ENCODE data around the gene BRCA1.

DNA sequence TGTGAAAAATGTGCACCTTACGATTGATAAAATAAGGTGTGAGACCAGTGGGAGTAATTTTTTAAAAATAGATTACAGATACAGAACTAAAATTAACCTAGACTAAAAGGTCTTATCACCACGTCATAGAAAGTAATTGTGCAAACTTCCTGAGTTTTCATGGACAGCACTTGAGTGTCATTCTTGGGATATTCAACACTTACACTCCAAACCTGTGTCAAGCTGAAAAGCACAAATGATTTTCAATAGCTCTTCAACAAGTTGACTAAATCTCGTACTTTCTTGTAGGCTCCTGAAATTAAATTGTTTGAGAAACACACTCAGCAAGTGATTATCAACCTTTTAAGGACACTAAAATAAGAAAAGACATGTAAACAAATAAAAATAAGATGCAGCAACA is 20.5 kb downstream of the BRCA1 start:
- TF ChIP-seq, protein P1, sequence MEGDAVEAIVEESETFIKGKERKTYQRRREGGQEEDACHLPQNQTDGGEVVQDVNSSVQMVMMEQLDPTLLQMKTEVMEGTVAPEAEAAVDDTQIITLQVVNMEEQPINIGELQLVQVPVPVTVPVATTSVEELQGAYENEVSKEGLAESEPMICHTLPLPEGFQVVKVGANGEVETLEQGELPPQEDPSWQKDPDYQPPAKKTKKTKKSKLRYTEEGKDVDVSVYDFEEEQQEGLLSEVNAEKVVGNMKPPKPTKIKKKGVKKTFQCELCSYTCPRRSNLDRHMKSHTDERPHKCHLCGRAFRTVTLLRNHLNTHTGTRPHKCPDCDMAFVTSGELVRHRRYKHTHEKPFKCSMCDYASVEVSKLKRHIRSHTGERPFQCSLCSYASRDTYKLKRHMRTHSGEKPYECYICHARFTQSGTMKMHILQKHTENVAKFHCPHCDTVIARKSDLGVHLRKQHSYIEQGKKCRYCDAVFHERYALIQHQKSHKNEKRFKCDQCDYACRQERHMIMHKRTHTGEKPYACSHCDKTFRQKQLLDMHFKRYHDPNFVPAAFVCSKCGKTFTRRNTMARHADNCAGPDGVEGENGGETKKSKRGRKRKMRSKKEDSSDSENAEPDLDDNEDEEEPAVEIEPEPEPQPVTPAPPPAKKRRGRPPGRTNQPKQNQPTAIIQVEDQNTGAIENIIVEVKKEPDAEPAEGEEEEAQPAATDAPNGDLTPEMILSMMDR (IDR thresholded peaks at IDR 0.05; ENCODE audit: low read depth, low read length) = no peak
- TF ChIP-seq, protein P2, sequence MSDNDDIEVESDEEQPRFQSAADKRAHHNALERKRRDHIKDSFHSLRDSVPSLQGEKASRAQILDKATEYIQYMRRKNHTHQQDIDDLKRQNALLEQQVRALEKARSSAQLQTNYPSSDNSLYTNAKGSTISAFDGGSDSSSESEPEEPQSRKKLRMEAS (IDR thresholded peaks at IDR 0.05; ENCODE audit: low read depth, low read length) = no peak
